ENCODE data around the gene ACO1.

DNA sequence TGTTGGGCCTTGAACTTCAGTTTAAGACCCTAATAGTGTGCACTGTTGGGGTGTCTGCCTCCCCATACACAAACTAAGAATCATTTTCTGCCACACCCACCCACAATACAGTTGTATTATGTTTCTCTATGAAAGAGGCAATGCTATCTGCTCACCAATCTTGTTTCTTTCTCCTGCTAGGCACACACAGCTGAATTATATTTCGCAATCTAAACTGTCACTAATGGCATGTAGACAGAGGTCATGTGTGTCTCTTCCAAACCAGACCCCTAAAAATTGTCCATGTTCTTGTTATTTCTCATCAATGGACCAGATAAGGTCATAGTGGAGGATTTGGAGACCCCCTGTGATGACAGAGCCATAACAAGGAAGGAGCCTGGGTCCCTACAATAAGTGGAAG lies 84.3 kb downstream of the ACO1 start:
- TF ChIP-seq, protein P1, sequence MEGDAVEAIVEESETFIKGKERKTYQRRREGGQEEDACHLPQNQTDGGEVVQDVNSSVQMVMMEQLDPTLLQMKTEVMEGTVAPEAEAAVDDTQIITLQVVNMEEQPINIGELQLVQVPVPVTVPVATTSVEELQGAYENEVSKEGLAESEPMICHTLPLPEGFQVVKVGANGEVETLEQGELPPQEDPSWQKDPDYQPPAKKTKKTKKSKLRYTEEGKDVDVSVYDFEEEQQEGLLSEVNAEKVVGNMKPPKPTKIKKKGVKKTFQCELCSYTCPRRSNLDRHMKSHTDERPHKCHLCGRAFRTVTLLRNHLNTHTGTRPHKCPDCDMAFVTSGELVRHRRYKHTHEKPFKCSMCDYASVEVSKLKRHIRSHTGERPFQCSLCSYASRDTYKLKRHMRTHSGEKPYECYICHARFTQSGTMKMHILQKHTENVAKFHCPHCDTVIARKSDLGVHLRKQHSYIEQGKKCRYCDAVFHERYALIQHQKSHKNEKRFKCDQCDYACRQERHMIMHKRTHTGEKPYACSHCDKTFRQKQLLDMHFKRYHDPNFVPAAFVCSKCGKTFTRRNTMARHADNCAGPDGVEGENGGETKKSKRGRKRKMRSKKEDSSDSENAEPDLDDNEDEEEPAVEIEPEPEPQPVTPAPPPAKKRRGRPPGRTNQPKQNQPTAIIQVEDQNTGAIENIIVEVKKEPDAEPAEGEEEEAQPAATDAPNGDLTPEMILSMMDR (IDR thresholded peaks at IDR 0.05), result no peak
- TF ChIP-seq POLR2A (IDR thresholded peaks at IDR 0.05), result no peak
